ENCODE results near the gene CDH22.

CDH22 gene

DNA sequence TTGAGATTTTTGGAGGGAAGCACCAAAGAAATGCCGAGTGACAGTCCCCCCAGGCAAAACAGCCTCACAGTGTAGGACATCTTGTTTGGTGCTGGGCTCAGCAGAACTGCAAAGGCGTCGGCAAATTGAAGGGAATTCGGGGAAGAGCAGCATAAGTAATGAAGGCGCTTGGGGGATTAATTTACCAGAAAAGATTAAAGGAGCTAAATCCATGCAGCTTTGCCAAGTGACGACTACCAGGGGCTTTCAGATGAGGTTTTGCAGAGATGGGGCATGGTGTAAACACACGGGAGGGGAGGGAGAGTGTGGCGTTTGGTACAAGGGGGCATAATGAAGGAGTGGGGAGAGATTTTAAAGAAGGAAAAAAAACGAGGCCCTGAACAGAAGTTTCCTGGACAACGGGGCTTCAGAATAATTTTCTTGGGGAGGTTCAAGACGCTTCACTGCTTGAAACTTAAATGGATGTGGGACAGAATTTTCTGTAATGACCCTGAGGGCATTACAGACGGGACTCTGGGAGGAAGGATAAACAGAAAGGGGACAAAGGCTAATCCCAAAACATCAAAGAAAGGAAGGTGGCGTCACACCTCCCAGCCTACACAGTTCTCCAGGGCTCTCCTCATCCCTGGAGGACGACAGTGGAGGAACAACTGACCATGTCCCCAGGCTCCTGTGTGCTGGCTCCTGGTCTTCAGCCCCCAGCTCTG lies 45.4 kb upstream of the CDH22 start:
- TF ChIP-seq, protein P1, sequence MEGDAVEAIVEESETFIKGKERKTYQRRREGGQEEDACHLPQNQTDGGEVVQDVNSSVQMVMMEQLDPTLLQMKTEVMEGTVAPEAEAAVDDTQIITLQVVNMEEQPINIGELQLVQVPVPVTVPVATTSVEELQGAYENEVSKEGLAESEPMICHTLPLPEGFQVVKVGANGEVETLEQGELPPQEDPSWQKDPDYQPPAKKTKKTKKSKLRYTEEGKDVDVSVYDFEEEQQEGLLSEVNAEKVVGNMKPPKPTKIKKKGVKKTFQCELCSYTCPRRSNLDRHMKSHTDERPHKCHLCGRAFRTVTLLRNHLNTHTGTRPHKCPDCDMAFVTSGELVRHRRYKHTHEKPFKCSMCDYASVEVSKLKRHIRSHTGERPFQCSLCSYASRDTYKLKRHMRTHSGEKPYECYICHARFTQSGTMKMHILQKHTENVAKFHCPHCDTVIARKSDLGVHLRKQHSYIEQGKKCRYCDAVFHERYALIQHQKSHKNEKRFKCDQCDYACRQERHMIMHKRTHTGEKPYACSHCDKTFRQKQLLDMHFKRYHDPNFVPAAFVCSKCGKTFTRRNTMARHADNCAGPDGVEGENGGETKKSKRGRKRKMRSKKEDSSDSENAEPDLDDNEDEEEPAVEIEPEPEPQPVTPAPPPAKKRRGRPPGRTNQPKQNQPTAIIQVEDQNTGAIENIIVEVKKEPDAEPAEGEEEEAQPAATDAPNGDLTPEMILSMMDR (conservative IDR thresholded peaks at IDR 0.05; ENCODE audit: low read depth, low read length), result no peak

DNA sequence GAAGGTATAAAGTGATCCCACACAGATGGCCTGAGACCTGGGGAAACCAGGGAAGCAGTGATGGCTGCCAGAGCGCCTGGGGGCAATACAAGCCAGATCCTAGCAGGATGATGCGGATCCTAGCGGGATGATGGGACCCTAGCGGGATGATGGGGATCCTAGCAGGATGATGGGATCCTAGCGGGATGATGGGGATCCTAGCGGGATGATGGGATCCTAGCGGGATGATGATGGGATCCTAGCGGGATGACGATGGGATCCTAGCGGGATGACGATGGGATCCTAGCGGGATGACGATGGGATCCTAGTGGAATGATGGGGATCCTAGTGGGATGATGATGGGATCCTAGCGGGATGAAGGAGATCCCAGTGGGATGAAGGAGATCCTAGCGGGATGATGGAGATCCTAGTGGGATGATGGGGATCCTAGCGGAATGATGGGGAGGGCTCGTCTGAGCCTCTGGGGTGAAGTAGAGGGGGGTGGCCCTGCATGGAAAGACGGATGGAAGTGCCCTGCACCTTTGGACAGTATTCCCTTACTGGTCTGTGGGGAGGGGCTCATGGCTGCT lies 44.2 kb upstream of the CDH22 start:
- DNase-seq (ENCODE audit: low read depth), result no peak
- H3K4me3 ChIP-seq (ENCODE audit: low read length), result no peak overlapping the region
- TF ChIP-seq, protein P1 (conservative IDR thresholded peaks at IDR 0.05; ENCODE audit: low read depth, low read length), result no peak

More for the DNA sequence above, 45.4 kb upstream of the CDH22 start:
- no peak overlapping the region for H3K4me3 ChIP-seq (ENCODE audit: low read length)
- DNase-seq (ENCODE audit: low read depth), result peak; percentile 59

DNA sequence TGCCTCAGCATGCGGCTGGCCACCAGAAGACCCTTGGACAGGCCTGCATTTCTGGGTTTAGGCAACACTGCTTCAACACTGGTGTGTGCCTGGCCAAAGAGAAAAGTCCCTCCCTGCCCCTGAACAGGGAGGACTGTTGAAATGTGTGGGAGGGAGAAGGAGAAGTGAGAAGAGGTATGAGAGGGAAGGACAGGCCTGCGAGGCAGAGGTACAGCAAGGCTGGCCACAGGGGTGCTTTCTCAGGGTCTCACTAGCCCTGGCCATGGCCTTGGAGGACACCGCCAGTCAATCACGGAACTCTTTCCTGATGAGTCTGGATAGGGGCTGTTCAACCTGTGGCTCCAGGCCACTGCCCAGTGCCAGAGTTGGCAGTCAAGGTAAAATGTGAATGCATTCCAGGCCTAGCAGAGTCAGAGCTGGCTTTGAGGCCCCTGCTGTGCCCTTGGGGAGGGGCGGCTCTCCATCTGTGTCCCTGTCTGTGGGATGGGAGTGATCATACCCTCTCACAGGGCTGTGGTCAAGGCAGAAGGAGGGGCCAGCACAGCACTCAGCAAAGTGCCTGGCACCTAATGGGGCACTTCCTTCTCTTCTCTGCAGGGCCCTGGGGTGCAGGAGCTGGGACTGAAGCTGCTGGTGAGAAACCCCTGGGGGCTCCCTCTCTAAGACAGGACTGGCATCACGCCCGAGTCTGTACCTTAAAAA lies 43.2 kb upstream of the CDH22 start:
- TF ChIP-seq, protein P1 (conservative IDR thresholded peaks at IDR 0.05; ENCODE audit: low read depth, low read length), result no peak
- DNase-seq (ENCODE audit: low read depth), result no peak
- H3K4me3 ChIP-seq (ENCODE audit: low read length), result no peak overlapping the region

DNA sequence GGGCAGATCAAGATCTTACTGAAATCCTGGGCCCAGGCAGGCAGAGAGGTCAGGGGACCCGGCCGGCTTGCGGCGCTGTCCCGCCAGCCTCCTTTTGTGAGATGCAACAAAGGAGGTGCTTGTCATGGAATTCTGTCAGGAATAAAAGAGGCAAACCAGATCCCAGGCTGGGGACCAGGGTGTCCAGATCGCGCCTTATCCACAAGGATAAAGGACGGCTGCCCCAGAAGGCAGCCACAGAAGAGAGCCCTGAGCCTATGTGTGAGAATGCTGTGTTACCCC lies 42.6 kb upstream of the CDH22 start:
- TF ChIP-seq, protein P1 (conservative IDR thresholded peaks at IDR 0.05; ENCODE audit: low read depth, low read length), result no peak
- no peak overlapping the region for H3K4me3 ChIP-seq (ENCODE audit: low read length)
- DNase-seq (ENCODE audit: low read depth), result no peak

DNA sequence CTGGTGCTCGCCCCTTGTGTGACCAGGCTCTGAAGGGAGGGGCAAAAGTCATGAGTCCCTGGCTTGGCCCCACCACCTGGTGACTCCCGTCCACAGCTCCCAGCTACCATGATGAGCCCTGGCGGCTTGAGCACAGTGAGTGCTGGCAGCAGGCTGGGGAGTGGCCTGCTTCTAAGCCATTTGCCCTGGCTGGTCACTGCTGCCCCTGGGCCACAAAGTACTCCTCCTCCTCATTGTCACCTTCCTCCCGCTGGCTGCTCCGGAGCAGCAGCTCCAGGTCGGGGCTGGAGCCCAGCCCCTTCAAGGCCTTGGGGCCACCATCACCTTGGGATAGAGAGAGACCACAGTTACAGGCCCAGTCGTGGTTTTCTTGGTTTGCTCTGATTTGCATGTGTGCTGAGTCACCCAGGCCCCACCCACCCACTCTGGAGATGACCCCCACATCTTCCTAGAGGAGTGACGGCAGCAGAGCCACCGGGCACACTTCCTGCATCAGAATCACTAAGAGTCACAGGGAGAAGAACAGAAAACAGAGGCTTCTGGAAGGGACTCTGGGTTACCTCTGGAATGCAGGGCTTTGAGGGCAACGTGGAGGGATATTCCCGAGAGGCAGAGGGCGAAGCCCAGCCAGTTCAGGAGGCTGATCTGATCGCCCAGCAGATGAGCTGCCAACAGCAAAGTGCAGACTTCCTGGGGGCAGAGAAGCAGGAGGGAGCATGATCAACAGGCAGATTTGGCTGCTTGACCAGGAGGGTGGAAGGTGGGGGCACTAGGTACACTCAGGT lies 42.1 kb upstream of the CDH22 start:
- no peak overlapping the region for H3K4me3 ChIP-seq (ENCODE audit: low read length)
- TF ChIP-seq, protein P1 (conservative IDR thresholded peaks at IDR 0.05; ENCODE audit: low read depth, low read length), result no peak
- DNase-seq (ENCODE audit: low read depth), result peak; percentile 78

DNA sequence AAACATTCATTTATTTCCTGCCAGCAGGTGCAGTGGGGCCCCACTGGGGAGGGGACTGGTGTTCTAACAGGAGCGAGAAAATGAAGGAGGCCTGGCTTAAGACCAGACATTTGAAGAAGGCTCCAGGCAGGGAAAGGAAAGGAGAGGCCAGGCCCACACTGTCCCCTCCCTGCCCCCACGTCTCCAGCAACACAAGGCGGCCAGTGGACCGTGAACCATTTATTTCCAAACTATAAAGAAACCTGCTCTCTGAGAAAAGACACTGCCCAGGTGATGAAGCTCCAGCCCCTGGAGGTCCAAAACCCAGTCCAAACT lies 41.4 kb upstream of the CDH22 start:
- TF ChIP-seq, protein P1 (conservative IDR thresholded peaks at IDR 0.05; ENCODE audit: low read depth, low read length), result no peak
- no peak for DNase-seq (ENCODE audit: low read depth)
- H3K4me3 ChIP-seq (ENCODE audit: low read length), result no peak overlapping the region
